CD4-positive, alpha-beta T cell (primary cell): ENCODE results near the gene ADGRD1. TPM values are rescaled to one million over a fixed set of nuclear protein-coding genes. Genes with fewer than 3 reads are reported as not detected.

ENCODE experiments used
- ATAC-seq: fragments of 200-7000 bp; cut with Tn5 transposase; one replicate; pipeline ENCODE4 v1.10.0; 2022; ENCODE audit warnings: mild to moderate bottlenecking; ENCODE audit not compliant: poor library complexity
- CTCF ChIA-PET: fragments of 350-600 bp; sonication (Branson Sonifier 250); formaldehyde crosslinking; loops from one replicate; lab custom pipeline; 2021; ENCODE audit warnings: antibody characterized with exemption, inconsistent platforms; lab: Charles Lee
- POLR2A ChIA-PET: fragments of 350-600 bp; sonication (Branson Sonifier 250); formaldehyde crosslinking; loops from one replicate; lab custom pipeline; 2021; ENCODE audit warnings: antibody characterized with exemption, inconsistent platforms; lab: Charles Lee
- DNase-seq, 14 experiments: peaks; one replicate each; pipeline ENCODE4 v3.0.0-alpha.2; 2013 to 2020; ENCODE audit warnings: mixed read lengths in 2 of 14
- H3K27ac ChIP-seq, 2 donors: one replicate each; pipeline versions ENCODE4 v1.5.1 to v1.7.0; 2013; ENCODE audit warnings: low read length in 2 of 2, low read depth in 1 of 2, mild to moderate bottlenecking in 1 of 2
- H3K27me3 ChIP-seq, 2 experiments: 1 replicate in 1 of 2; 2 replicates in 1 of 2; pipeline versions ENCODE4 v1.6.1 to v1.7.0; 2013; ENCODE audit warnings: low read length in 2 of 2, control low read depth in 1 of 2, mild to moderate bottlenecking in 1 of 2, moderate library complexity in 1 of 2; ENCODE audit not compliant: insufficient read depth in 2 of 2, control insufficient read depth in 1 of 2
- H3K36me3 ChIP-seq: one replicate; pipeline ENCODE4 v1.6.1; 2013; ENCODE audit warnings: low read length, control low read depth; ENCODE audit not compliant: insufficient read depth
- H3K4me1 ChIP-seq: one replicate; pipeline ENCODE4 v1.6.1; 2013; ENCODE audit warnings: low read length, control low read depth; ENCODE audit not compliant: insufficient read depth
- H3K4me3 ChIP-seq: one replicate; pipeline ENCODE4 v1.5.1; 2013; ENCODE audit warnings: mild to moderate bottlenecking, low read length, moderate library complexity
- H3K9me3 ChIP-seq, 2 experiments: 1 replicate in 1 of 2; 2 replicates in 1 of 2; pipeline versions ENCODE4 v1.6.1 to v1.7.0; 2013; ENCODE audit warnings: low read length in 2 of 2, mild to moderate bottlenecking in 2 of 2, control low read depth in 1 of 2, moderate library complexity in 1 of 2; ENCODE audit not compliant: control insufficient read depth in 1 of 2, insufficient read depth in 1 of 2
- H3K27ac Mint-ChIP-seq: one replicate; pipeline ENCODE4 v1.8.0; 2020; ENCODE audit warnings: mixed read lengths
- H3K27me3 Mint-ChIP-seq: one replicate; pipeline ENCODE4 v1.8.0; 2021; ENCODE audit warnings: mixed read lengths
- H3K36me3 Mint-ChIP-seq: one replicate; pipeline ENCODE4 v1.8.0; 2021; ENCODE audit warnings: low read depth, mixed read lengths
- H3K4me1 Mint-ChIP-seq: one replicate; pipeline ENCODE4 v1.8.0; 2021; ENCODE audit warnings: low read depth, mixed read lengths
- H3K4me3 Mint-ChIP-seq: one replicate; pipeline ENCODE4 v1.8.0; 2020; ENCODE audit warnings: mild to moderate bottlenecking, mixed read lengths
- H3K9me3 Mint-ChIP-seq: one replicate; pipeline ENCODE4 v1.8.0; 2020; ENCODE audit warnings: mixed read lengths
- intact Hi-C, 2 experiments: fragments of 100-400 bp; cut with DNase I in 1 of 2; cut with micrococcal nuclease in 1 of 2; formaldehyde crosslinking; loops; one replicate each; pipeline versions ENCODE4 v1.15.1 to v1.9.0; 2023 to 2025; cut with DNase I, micrococcal nuclease
- total RNA-seq, 174 experiments: library from RNA in 2 of 174; stranded (reverse) in 2 of 174; gene quantifications; one replicate each; pipeline ENCODE4 v1.2.3 and lab custom pipeline; 2021 to 2026
- TF ChIP-seq, protein P1 (sequence below): fragments of 200-600 bp; IDR thresholded peaks from one replicate; pipeline ENCODE4 v1.8.0; 2022; ENCODE audit warnings: antibody characterized with exemption, mild to moderate bottlenecking

The ADGRD1 gene
- total RNA-seq, 2 experiments from 2014 or later, result 0.22 TPM; not detected in 1

DNA sequence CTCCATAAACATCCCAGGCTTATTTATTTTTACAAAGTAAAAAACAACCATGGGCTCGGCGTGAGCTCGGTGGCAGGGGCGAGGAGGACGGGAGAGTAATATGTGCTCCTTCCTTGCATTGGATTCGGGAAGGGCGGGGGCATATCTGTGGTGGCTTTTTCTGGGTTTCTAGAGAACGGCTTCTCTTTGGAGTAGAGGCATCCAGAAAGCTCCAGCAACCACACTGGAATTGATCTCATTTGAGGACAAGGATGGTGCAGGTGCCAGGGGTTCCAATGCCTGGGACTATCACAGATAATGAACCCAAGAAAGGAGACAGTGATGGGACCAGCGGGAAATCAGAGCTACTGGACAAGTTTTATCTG is 18.9 kb downstream of the ADGRD1 start:
- Histone ChIP-seq H3K27me3 (no peaks in the 10 kb centered on the region), H3K27ac (no peak overlapping the region), H3K4me1 (no peaks in the 10 kb centered on the region), H3K4me3 (no peak overlapping the region), H3K9me3 (no peaks in the 10 kb centered on the region), H3K36me3 (no peaks in the 10 kb centered on the region)
- no peaks in the 10 kb centered on the region for H3K4me1 Mint-ChIP-seq
- no peaks in the 10 kb centered on the region for H3K27me3 Mint-ChIP-seq
- POLR2A ChIA-PET, result no interaction called here
- TF ChIP-seq, protein P1, sequence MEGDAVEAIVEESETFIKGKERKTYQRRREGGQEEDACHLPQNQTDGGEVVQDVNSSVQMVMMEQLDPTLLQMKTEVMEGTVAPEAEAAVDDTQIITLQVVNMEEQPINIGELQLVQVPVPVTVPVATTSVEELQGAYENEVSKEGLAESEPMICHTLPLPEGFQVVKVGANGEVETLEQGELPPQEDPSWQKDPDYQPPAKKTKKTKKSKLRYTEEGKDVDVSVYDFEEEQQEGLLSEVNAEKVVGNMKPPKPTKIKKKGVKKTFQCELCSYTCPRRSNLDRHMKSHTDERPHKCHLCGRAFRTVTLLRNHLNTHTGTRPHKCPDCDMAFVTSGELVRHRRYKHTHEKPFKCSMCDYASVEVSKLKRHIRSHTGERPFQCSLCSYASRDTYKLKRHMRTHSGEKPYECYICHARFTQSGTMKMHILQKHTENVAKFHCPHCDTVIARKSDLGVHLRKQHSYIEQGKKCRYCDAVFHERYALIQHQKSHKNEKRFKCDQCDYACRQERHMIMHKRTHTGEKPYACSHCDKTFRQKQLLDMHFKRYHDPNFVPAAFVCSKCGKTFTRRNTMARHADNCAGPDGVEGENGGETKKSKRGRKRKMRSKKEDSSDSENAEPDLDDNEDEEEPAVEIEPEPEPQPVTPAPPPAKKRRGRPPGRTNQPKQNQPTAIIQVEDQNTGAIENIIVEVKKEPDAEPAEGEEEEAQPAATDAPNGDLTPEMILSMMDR, result no peak
- no peak overlapping the region for H3K27ac Mint-ChIP-seq
- H3K36me3 Mint-ChIP-seq, result no peaks in the 10 kb centered on the region
- intact Hi-C loops, result no loop called here
- no peaks in the 10 kb centered on the region for H3K9me3 Mint-ChIP-seq
- ATAC-seq, result no peak
- CTCF ChIA-PET, result interaction anchor here (0.8 kb wide), 1 partner anchor 28 kb away, joined by 5 read pairs; no protein-coding TSS in a partner anchor
- H3K4me3 Mint-ChIP-seq, result no peak overlapping the region
- DNase-seq, result no peak

DNA sequence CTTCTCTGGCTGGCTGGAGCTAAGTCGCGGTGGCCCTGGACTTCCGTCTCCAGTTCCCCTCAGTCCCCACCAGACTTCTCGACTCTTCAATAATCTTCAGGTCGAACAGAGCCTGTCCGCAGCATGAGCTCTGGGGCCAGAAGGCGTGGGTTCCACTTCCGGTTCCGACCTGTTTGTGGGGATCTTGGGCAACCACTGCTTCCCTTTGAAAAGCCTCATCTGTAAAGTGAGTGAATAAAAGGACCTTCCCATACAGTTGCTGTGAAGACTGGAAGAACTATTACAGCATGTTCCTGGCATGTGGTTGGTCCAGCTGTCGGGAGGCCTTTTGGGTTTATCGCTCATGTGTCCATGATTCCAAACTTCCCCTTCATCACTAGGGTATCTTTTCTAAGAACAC is 19.4 kb downstream of the ADGRD1 start:
- Histone ChIP-seq H3K4me3 (no peak overlapping the region), H3K36me3 (no peaks in the 10 kb centered on the region), H3K27me3 (no peaks in the 10 kb centered on the region), H3K27ac (no peak overlapping the region), H3K9me3 (no peaks in the 10 kb centered on the region), H3K4me1 (no peaks in the 10 kb centered on the region)
- ChIA-PET CTCF (no interaction called here), POLR2A (no interaction called here)
- no peak overlapping the region for H3K27ac Mint-ChIP-seq
- ATAC-seq (no peak), DNase-seq (no peak)
- TF ChIP-seq, protein P1, result no peak
- no peak overlapping the region for H3K4me3 Mint-ChIP-seq
- intact Hi-C loops, result no loop called here
- no peaks in the 10 kb centered on the region for H3K36me3 Mint-ChIP-seq
- no peaks in the 10 kb centered on the region for H3K27me3 Mint-ChIP-seq
- no peaks in the 10 kb centered on the region for H3K4me1 Mint-ChIP-seq
- no peaks in the 10 kb centered on the region for H3K9me3 Mint-ChIP-seq

DNA sequence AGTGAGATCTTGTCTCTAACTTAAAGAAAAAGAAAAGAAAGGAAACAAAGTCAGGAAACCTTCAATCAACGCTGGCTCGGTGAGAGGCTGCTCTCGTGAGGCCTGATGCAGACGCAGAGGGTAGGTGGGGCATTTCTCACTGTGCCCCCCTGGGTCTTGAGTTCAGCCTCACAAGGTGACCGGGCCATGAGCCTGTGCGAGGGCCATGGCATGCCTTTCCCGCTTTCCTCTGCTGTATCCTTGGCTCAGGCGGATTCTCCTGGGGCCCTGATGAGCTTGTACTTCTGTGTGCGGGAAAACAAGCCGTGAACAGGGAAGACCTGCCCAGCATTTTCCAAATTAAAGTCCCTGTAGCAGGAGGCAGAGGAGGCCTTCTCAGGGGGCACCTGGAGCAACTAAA is 20.2 kb downstream of the ADGRD1 start:
- H3K4me3 Mint-ChIP-seq, result no peak overlapping the region
- CTCF ChIA-PET, result no interaction called here
- Histone ChIP-seq H3K4me1 (no peaks in the 10 kb centered on the region), H3K9me3 (no peaks in the 10 kb centered on the region), H3K36me3 (no peaks in the 10 kb centered on the region), H3K27me3 (no peaks in the 10 kb centered on the region), H3K27ac (no peak overlapping the region), H3K4me3 (no peak overlapping the region)
- POLR2A ChIA-PET, result no interaction called here
- H3K36me3 Mint-ChIP-seq, result no peaks in the 10 kb centered on the region
- DNase-seq, result no peak
- H3K9me3 Mint-ChIP-seq, result no peaks in the 10 kb centered on the region
- intact Hi-C loops, result no loop called here
- no peaks in the 10 kb centered on the region for H3K27me3 Mint-ChIP-seq
- no peak overlapping the region for H3K27ac Mint-ChIP-seq
- TF ChIP-seq, protein P1, result no peak
- ATAC-seq, result no peak
- H3K4me1 Mint-ChIP-seq, result no peaks in the 10 kb centered on the region
